OCI-LY1 (cell line): Measurements from ENCODE around the gene ABCA8.
"Not testable (repeated sequence)": the region's sequence is repeated elsewhere in the genome, so short reads cannot be mapped to it uniquely, and the experiment has no call there.

Experiments used
- H2AFZ ChIP-seq: fragments of 200-600 bp; sonication (generic), shearing (Covaris generic); 2 replicates; pipeline ENCODE4 v1.6.0; 2014; ENCODE audit warnings: antibody characterized with exemption, mild to moderate bottlenecking, low read length
- H3F3A ChIP-seq: fragments of 200-600 bp; sonication (generic), shearing (Covaris generic); 2 replicates; pipeline ENCODE4 v1.6.0; 2014; ENCODE audit warnings: mild to moderate bottlenecking, antibody characterized with exemption, low read length, moderate library complexity; ENCODE audit not compliant: insufficient read depth
- H3K27ac ChIP-seq: fragments of 200-600 bp; sonication (generic); 2 replicates; pipeline ENCODE4 v1.5.1; 2014; ENCODE audit warnings: low read length, mixed run types, mild to moderate bottlenecking, low read depth; ENCODE audit not compliant: poor library complexity, severe bottlenecking
- H3K27me3 ChIP-seq: fragments of 200-600 bp; sonication (generic); 2 replicates; pipeline ENCODE4 v1.6.0; 2014; ENCODE audit warnings: antibody characterized with exemption, mild to moderate bottlenecking, low read length, moderate library complexity; ENCODE audit not compliant: insufficient read depth
- H3K36me3 ChIP-seq: fragments of 200-600 bp; sonication (generic); 2 replicates; pipeline ENCODE4 v1.6.1; 2014; ENCODE audit warnings: mild to moderate bottlenecking, antibody characterized with exemption, low read length, moderate library complexity, mixed read lengths; ENCODE audit not compliant: insufficient read depth
- H3K4me1 ChIP-seq: fragments of 200-600 bp; sonication (generic); 2 replicates; pipeline ENCODE4 v1.5.1; 2014; ENCODE audit warnings: mild to moderate bottlenecking, low read length, moderate library complexity; ENCODE audit not compliant: insufficient read depth, severe bottlenecking
- H3K4me2 ChIP-seq: fragments of 200-600 bp; sonication (generic), shearing (Covaris generic); 2 replicates; pipeline ENCODE4 v1.6.1; 2014; ENCODE audit warnings: low read length
- H3K4me3 ChIP-seq: fragments of 200-600 bp; sonication (generic); 2 replicates; pipeline ENCODE4 v1.5.1; 2014; ENCODE audit warnings: low read length, low read depth, mild to moderate bottlenecking, mixed read lengths; ENCODE audit not compliant: poor library complexity, severe bottlenecking
- H3K79me2 ChIP-seq: fragments of 200-600 bp; shearing (Covaris generic); 2 replicates; pipeline ENCODE4 v1.6.1; 2016; ENCODE audit warnings: mixed run types, low read length, mixed read lengths; ENCODE audit not compliant: insufficient read depth
- H3K9ac ChIP-seq: fragments of 200-600 bp; sonication (generic), shearing (Covaris generic); 2 replicates; pipeline ENCODE4 v1.6.1; 2014; ENCODE audit warnings: mild to moderate bottlenecking, low read length, mixed read lengths
- H3K9me2 ChIP-seq: fragments of 200-600 bp; sonication (generic), shearing (Covaris generic); 2 replicates; pipeline ENCODE4 v1.6.1; 2014; ENCODE audit warnings: low read depth, mild to moderate bottlenecking, low read length, mixed read lengths
- H3K9me3 ChIP-seq: fragments of 200-600 bp; shearing (Covaris generic); 2 replicates; pipeline ENCODE4 v1.6.1; 2014; ENCODE audit warnings: low read length, mixed read lengths
- H4K20me1 ChIP-seq: fragments of 200-600 bp; sonication (generic), shearing (Covaris generic); 2 replicates; pipeline ENCODE4 v1.6.0; 2016; ENCODE audit warnings: mild to moderate bottlenecking, low read length; ENCODE audit not compliant: insufficient read depth
- CTCF ChIP-seq: fragments of 200-600 bp; sonication (generic), shearing (Covaris generic); IDR thresholded peaks from 2 replicates; pipeline ENCODE4 v1.5.1; 2017; ENCODE audit warnings: mild to moderate bottlenecking, antibody characterized with exemption, low read length, moderate library complexity, mixed read lengths
- EZH2 ChIP-seq: fragments of 200-600 bp; sonication (generic), shearing (Covaris generic); IDR thresholded peaks from 2 replicates; pipeline ENCODE4 v1.8.0; 2017; ENCODE audit warnings: borderline replicate concordance, mixed run types, mild to moderate bottlenecking, antibody characterized with exemption, low read length, moderate library complexity, mixed read lengths

ABCA8 gene

GRCh38 chr17:68944435-68945035 is 10.7 kb downstream of the ABCA8 start:
- no peaks in the 10 kb centered on the region for H3K79me2 ChIP-seq
- H3K9me2 ChIP-seq, result no peaks in the 10 kb centered on the region
- no peaks in the 10 kb centered on the region for H3K27me3 ChIP-seq
- H3K36me3 ChIP-seq, result no peaks in the 10 kb centered on the region
- H3K27ac ChIP-seq, result no peak overlapping the region
- H3K4me2 ChIP-seq, result no peak overlapping the region
- H3K9me3 ChIP-seq, result no peaks in the 10 kb centered on the region
- TF ChIP-seq CTCF (no peak), EZH2 (no peak)
- H3K9ac ChIP-seq, result no peak overlapping the region
- H3K4me3 ChIP-seq, result no peak overlapping the region
- H2AFZ ChIP-seq, result no peak overlapping the region
- no peaks in the 10 kb centered on the region for H3F3A ChIP-seq
- no peaks in the 10 kb centered on the region for H3K4me1 ChIP-seq
- H4K20me1 ChIP-seq, result no peaks in the 10 kb centered on the region

GRCh38 chr17:68943812-68944182 is 11.4 kb downstream of the ABCA8 start:
- not testable (repeated sequence) for H3K36me3 ChIP-seq, H4K20me1 ChIP-seq, H3K9me2 ChIP-seq, H3K27me3 ChIP-seq, H2AFZ ChIP-seq, H3K79me2 ChIP-seq, H3K4me1 ChIP-seq, H3K4me3 ChIP-seq, H3F3A ChIP-seq, H3K9ac ChIP-seq, H3K27ac ChIP-seq, H3K9me3 ChIP-seq, H3K4me2 ChIP-seq

- Histone ChIP-seq H3K4me2 (no peak overlapping the region), H2AFZ (no peak overlapping the region), H3K4me1 (no peaks in the 10 kb centered on the region), H3K9me2 (no peaks in the 10 kb centered on the region), H3K36me3 (no peaks in the 10 kb centered on the region), H3K27ac (no peak overlapping the region), H3K9ac (no peak overlapping the region), H3K9me3 (no peaks in the 10 kb centered on the region), H4K20me1 (no peaks in the 10 kb centered on the region), H3K4me3 (no peak overlapping the region), H3F3A (no peaks in the 10 kb centered on the region), H3K27me3 (no peaks in the 10 kb centered on the region), H3K79me2 (no peaks in the 10 kb centered on the region)
- TF ChIP-seq EZH2 (no peak), CTCF (no peak)
Observed at GRCh38 chr17:68943123-68943811, 11.9 kb downstream of the ABCA8 start.

- no peaks in the 10 kb centered on the region for H3K79me2 ChIP-seq
- no peak overlapping the region for H2AFZ ChIP-seq
- H3K9me2 ChIP-seq, result no peaks in the 10 kb centered on the region
- no peak overlapping the region for H3K4me3 ChIP-seq
- H3K9me3 ChIP-seq, result no peaks in the 10 kb centered on the region
- H3K27me3 ChIP-seq, result no peaks in the 10 kb centered on the region
- H3K9ac ChIP-seq, result no peak overlapping the region
- H3K36me3 ChIP-seq, result no peaks in the 10 kb centered on the region
- no peak overlapping the region for H3K27ac ChIP-seq
- no peaks in the 10 kb centered on the region for H4K20me1 ChIP-seq
- no peak overlapping the region for H3K4me2 ChIP-seq
- TF ChIP-seq CTCF (no peak), EZH2 (no peak)
- H3F3A ChIP-seq, result no peaks in the 10 kb centered on the region
- H3K4me1 ChIP-seq, result no peaks in the 10 kb centered on the region
Observed at GRCh38 chr17:68942389-68942788, 12.8 kb downstream of the ABCA8 start.
